Amygdala (tissue), 56 donors: ENCODE measurements around the gene PPIG.
"Not testable (repeated sequence)": the region's sequence is repeated elsewhere in the genome, so short reads cannot be mapped to it uniquely, and the experiment has no call there.

Source experiments
- DNase-seq, 56 donors: peaks; one replicate each; lab custom pipeline; 2025; lab: John Stamatoyannopoulos, UW

The PPIG gene

GRCh38 chr2:169661265-169661664 lies 77.1 kb downstream of the PPIG start:
- DNase-seq, result no peak

GRCh38 chr2:169662744-169663143 lies 78.6 kb downstream of the PPIG start:
- DNase-seq, result no peak

- DNase-seq, result no peak
Measured at GRCh38 chr2:169663247-169663646, 79.1 kb downstream of the PPIG start.

- DNase-seq, result no peak
Measured at GRCh38 chr2:169664600-169664977, 80.4 kb downstream of the PPIG start.

- no peak for DNase-seq
Measured at GRCh38 chr2:169664978-169665930, 81.1 kb downstream of the PPIG start.

GRCh38 chr2:169667583-169667982 lies 83.4 kb downstream of the PPIG start:
- DNase-seq, result no peak

GRCh38 chr2:169670215-169670651 lies 86.1 kb downstream of the PPIG start:
- peak in 1 of 56 donors; percentile 20 for DNase-seq

- DNase-seq, result no peak
Measured at GRCh38 chr2:169670937-169671336, 86.8 kb downstream of the PPIG start.

- no peak for DNase-seq
Measured at GRCh38 chr2:169672406-169672805, 88.3 kb downstream of the PPIG start.

GRCh38 chr2:169673106-169673505 lies 89.0 kb downstream of the PPIG start:
- no peak for DNase-seq

- DNase-seq, result no peak
Measured at GRCh38 chr2:169673921-169674320, 89.8 kb downstream of the PPIG start.

GRCh38 chr2:169676357-169676756 lies 92.2 kb downstream of the PPIG start:
- DNase-seq, result no peak

GRCh38 chr2:169676850-169677249 lies 92.7 kb downstream of the PPIG start:
- no peak for DNase-seq

- no peak for DNase-seq
Measured at GRCh38 chr2:169683054-169683424, 98.9 kb downstream of the PPIG start.

GRCh38 chr2:169683425-169684134 lies 99.4 kb downstream of the PPIG start:
- no peak for DNase-seq

- no peak for DNase-seq
Measured at GRCh38 chr2:169684135-169684565, 100.0 kb downstream of the PPIG start.

- DNase-seq, result not testable (repeated sequence)
Measured at GRCh38 chr2:169684712-169685111, 100.6 kb downstream of the PPIG start.

- DNase-seq, result not testable (repeated sequence)
Measured at GRCh38 chr2:169686825-169687224, 102.7 kb downstream of the PPIG start.

GRCh38 chr2:169687943-169688342 lies 103.8 kb downstream of the PPIG start:
- not testable (repeated sequence) for DNase-seq

GRCh38 chr2:169690958-169691357 lies 106.8 kb downstream of the PPIG start:
- no peak for DNase-seq
